ENCODE data around the gene GAMT.
A peak's percentile ranks its signal among the peaks of the same experiment; 100 is the strongest.

The GAMT gene

GRCh38 chr19:1417681-1418495 is 16.5 kb upstream of the GAMT start:
- DNase-seq: no peak

GRCh38 chr19:1417145-1417544 is 15.8 kb upstream of the GAMT start:
- DNase-seq: no peak

- no peak for DNase-seq
Measured at GRCh38 chr19:1416014-1416841, 14.9 kb upstream of the GAMT start.

- DNase-seq: no peak
Measured at GRCh38 chr19:1412995-1413800, 11.9 kb upstream of the GAMT start.

- DNase-seq: no peak
Measured at GRCh38 chr19:1412323-1412923, 11.1 kb upstream of the GAMT start.

GRCh38 chr19:1411255-1412191 is 10.2 kb upstream of the GAMT start:
- peak; percentile 75 for DNase-seq

GRCh38 chr19:1410789-1411188 is 9.4 kb upstream of the GAMT start:
- DNase-seq: no peak

GRCh38 chr19:1410136-1410786 is 8.9 kb upstream of the GAMT start:
- no peak for DNase-seq

- no peak for DNase-seq
Measured at GRCh38 chr19:1409204-1410005, 8.1 kb upstream of the GAMT start.

GRCh38 chr19:1408300-1409203 is 7.2 kb upstream of the GAMT start:
- DNase-seq: no peak

GRCh38 chr19:1407528-1408299 is 6.4 kb upstream of the GAMT start, which contains the start of gene DAZAP1:
Gene DAZAP1, plus strand, starts transcription at chr19:1407586. Its CDS starts 188 bp downstream, at chr19:1407774.
- DNase-seq: no peak

- peak; percentile 96 for DNase-seq
Measured at GRCh38 chr19:1406774-1407527, 5.6 kb upstream of the GAMT start.

GRCh38 chr19:1402411-1403070 is 1.2 kb upstream of the GAMT start:
- DNase-seq: no peak

- no peak for DNase-seq
Measured at GRCh38 chr19:1401889-1402217, 511 bp upstream of the GAMT start.

GRCh38 chr19:1400281-1401137 is 833 bp downstream of the GAMT start:
- DNase-seq: no peak

- DNase-seq: no peak
Measured at GRCh38 chr19:1399745-1400144, 1.6 kb downstream of the GAMT start.

All from NCI-H446 treated with DMSO at 0.1 percent for 48 hours (cell line).